AG09309 (cell line): Measurements from ENCODE around the gene TSR2.

Experiments
- DNase-seq: peaks from one replicate; pipeline ENCODE4 v3.0.0-alpha.2; 2010; ENCODE audit warnings: low read depth
- H3K4me3 ChIP-seq: 2 replicates; pipeline ENCODE4 v1.5.1; 2011; ENCODE audit warnings: mild to moderate bottlenecking, low read depth, low read length, moderate library complexity; ENCODE audit not compliant: control insufficient read depth
- TF ChIP-seq, protein P1 (sequence below): IDR thresholded peaks from 2 replicates; pipeline ENCODE4 v1.5.1; 2011; ENCODE audit warnings: mild to moderate bottlenecking, low read depth, low read length, inconsistent platforms; ENCODE audit not compliant: insufficient read depth, control insufficient read depth; ENCODE audit errors: missing control alignments

The TSR2 gene

DNA sequence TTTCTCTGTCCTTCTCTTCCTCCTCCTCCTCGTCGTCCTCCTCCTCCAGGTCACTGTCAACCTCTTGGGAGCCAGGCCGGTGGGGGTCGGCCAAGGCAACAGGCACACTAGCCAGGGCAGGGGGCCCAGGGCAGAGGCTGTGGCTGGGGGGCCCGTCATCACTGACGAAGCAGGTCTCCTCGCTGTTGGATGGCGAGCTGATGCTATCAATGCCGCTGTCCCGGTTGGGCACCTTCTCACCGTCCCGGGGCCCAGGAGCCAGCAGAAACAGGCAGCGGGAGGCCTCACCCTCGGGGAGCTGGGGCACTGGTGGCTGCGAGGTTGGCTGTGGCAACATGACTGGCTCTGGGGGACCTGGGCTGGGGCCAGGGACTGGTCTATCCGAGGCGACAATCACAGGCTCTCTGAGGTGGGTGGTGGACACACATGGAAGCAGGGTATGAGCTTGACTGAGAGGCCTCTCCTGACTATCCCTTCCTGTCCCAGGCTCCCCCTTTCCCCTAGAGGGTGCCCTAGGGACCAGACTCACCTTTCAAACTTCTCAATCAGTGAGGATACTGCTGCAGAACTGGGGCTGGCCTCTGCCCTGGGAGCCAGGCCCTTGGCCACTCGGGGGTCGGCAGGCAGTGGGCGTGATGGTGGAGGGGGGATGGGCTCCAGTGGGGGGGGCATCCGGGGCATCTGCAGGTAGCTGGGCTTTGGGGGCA is 30.0 kb downstream of the TSR2 start:
- no peak overlapping the region for H3K4me3 ChIP-seq
- TF ChIP-seq, protein P1, sequence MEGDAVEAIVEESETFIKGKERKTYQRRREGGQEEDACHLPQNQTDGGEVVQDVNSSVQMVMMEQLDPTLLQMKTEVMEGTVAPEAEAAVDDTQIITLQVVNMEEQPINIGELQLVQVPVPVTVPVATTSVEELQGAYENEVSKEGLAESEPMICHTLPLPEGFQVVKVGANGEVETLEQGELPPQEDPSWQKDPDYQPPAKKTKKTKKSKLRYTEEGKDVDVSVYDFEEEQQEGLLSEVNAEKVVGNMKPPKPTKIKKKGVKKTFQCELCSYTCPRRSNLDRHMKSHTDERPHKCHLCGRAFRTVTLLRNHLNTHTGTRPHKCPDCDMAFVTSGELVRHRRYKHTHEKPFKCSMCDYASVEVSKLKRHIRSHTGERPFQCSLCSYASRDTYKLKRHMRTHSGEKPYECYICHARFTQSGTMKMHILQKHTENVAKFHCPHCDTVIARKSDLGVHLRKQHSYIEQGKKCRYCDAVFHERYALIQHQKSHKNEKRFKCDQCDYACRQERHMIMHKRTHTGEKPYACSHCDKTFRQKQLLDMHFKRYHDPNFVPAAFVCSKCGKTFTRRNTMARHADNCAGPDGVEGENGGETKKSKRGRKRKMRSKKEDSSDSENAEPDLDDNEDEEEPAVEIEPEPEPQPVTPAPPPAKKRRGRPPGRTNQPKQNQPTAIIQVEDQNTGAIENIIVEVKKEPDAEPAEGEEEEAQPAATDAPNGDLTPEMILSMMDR: no peak
- DNase-seq: no peak

DNA sequence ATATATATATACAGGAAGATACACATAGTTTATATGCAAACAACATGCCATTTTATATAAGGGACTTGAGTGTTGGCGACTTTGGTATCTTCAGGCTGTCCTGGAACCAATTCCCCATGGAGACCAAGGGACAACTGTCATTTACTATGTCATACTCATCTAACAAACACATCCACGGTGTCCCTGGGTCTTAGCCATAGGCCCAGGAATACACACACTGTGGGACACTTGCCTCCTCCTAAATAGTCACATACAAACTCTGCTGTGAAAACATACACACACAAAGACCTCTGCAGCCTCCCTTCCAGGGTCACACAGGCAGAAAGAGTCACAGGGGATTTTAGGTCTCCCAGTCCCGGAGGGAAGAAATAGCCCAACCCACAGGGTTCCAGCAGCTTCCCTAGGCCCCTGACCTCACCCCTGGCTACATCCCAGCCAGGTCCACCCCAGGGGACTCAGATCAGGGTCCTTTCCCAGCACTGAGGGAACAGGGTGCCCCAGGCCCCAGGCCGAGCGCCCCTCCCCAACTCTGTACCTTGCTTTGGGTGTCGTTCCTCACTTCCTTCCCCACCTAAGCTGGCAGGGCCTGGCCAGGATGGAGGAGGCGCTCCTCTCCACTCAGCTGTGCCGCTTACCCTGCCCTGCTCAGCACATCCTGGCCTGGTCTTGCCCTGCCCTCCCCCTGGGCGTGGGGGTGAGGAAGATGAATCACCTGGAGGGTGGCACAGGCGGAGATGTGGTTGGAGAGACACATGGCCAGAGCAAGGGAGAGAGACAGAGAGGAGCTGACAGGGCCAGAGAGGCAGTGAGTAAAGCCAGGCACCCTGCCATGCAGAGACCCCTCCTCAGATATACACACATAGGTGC is 34.0 kb downstream of the TSR2 start:
- TF ChIP-seq, protein P1: no peak
- DNase-seq: no peak
- H3K4me3 ChIP-seq: no peak overlapping the region

DNA sequence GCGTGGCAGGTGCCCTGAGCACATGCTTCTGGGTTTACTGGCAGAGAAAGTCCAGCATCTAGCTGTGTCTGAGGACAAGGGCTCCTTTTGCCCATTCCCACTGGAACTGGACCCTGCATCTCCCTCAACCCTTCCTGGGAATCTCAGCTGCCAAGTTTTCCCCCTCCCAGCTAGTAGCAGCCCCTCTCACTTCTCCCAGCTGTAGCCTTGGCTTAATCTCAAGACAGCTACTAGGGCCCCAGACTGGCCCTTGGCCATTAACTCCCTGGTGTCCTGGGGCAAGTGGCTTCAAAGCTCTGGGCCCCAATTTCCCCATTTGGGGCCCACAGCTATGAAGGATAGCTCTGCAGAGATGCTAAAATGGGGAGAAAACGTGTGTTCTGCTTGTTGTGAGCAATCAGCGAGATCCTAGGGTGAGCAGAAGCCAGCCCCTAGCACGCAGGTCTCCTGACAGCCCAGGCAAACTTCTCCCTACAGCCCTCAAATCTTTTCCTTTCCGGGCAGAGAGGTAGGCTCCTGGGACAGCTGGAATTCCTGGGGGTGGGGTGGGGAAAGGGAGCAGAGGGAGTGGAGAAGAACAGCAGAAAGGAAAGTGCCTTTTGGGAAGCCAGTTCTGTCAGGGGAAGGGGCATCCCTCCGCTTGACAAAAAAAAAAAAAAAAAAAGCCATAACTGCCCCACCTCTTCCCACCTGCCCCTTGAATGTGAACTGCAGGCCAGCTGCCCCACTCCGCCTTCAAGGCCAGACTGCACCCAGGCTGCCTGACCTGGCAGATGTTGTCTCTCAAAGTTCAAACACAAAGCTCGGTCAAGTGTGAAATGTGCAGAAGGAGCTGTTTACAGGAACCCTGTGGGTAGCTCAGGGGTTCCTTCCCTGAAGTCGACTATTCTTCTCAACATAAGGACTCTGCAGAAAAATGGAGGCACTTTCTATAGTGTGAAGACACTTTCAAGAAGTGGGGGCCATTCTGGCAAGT is 39.2 kb downstream of the TSR2 start:
- TF ChIP-seq, protein P1: no peak
- no peak for DNase-seq
- no peak overlapping the region for H3K4me3 ChIP-seq

DNA sequence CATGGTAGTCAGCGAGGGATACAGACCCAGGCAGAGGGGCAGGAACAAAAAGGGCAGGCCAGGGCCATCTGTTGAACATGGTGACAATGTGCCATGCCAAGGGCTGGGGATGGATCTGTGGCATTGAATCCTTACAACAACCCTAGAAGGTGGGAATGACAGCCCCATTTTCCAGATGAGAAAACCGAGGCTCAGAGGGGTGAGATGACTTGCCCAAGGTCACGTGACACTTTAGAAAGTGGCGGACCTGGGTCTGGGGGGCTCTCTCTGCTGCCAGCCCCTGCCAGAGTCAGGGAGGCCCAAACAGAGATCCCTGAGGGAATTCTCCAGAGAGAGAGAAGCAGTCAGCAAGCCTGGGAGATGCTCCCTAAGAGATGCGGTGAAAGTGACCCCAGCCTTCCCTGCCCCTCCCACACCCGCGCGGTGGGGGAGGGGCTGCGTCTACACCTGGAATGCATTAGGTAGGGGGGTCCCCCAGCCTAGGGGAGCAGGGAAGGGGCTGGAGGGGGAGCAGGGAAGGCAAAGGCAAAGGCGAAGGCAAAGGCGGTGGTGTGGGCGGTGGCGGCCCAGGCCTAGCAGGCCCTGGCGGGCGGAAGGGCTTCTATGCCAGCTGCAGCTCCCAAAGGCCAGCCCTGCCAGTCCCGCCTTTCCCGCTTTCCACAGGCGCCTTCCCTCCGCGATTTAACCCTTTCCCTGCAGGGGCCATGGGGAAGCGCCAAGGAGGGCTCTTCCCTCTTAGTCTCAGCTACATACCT is 42.8 kb downstream of the TSR2 start:
- no peak overlapping the region for H3K4me3 ChIP-seq
- TF ChIP-seq, protein P1: no peak
- DNase-seq: no peak

DNA sequence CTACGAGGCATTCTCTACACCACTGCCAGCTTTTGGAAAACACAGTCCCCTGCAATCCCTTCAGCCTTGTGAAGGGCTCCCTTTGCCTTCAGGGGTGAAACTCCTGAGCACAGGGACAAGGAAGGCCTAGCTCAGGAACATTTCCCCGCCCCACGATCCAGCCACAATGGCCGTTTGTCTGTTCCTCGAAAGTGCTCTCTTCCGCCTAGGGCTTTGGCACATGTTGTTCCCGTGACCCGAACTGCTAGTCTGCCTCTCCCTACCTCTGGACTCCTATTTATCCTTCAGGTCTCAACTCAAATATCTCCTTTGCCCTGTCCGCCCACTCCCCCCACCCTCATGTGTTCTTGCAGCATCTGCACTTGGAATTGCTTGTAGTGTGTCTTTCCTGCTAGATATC is 43.7 kb downstream of the TSR2 start:
- DNase-seq: no peak
- H3K4me3 ChIP-seq: no peak overlapping the region
- TF ChIP-seq, protein P1: no peak
